ENCODE data around the gene CCDC107. TPM values are rescaled to one million over a fixed set of nuclear protein-coding genes. Genes with fewer than 3 reads are reported as not detected.

CCDC107 gene
- total RNA-seq, result 10.1 and 12.2 TPM in 2 replicates

DNA sequence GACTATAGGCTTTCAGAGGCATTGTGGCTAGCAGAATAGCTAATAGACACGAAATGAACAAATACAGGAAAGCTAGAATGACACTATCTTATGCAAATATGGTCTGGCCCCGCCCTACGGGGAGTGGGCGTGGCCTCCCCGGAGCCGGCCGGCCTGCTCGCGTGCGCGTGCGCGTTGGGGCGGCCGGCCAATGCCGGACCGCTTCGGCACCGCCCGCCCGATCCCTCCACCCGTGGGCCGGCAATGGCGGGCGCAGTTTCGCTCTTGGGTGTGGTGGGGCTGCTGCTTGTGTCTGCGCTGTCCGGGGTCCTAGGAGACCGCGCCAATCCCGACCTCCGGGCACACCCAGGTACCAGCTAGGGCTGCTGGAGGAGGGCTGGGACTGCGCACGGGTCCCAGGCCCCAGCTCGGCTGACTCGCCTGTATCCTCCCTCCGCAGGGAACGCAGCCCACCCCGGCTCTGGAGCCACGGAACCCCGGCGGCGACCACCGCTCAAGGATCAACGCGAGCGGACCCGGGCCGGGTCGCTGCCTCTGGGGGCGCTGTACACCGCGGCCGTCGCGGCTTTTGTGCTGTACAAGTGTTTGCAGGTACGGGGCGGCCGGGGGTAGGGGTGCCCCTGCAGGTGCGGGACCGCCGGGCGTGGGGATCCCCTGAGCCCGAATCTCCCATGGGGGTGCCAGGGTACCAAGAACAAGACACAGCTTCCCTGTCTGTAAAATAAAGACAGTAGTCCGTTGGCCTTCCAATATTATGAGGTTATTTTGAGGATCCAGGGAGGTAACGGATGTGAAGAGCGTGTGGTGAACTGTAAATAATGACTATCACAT is at the start of gene CCDC107:
CCDC107 (plus strand) TSS at position 156 of the 831 bp plus-strand sequence; CDS start at position 244, 88 bp downstream.

GRCh38 chr9:35618325-35618727 is 39.8 kb upstream of the CCDC107 start, which contains the start of gene CD72:
TSS of gene CD72 (minus strand) at chr9:35618413. CDS start at chr9:35618303, 110 bp downstream.

DNA sequence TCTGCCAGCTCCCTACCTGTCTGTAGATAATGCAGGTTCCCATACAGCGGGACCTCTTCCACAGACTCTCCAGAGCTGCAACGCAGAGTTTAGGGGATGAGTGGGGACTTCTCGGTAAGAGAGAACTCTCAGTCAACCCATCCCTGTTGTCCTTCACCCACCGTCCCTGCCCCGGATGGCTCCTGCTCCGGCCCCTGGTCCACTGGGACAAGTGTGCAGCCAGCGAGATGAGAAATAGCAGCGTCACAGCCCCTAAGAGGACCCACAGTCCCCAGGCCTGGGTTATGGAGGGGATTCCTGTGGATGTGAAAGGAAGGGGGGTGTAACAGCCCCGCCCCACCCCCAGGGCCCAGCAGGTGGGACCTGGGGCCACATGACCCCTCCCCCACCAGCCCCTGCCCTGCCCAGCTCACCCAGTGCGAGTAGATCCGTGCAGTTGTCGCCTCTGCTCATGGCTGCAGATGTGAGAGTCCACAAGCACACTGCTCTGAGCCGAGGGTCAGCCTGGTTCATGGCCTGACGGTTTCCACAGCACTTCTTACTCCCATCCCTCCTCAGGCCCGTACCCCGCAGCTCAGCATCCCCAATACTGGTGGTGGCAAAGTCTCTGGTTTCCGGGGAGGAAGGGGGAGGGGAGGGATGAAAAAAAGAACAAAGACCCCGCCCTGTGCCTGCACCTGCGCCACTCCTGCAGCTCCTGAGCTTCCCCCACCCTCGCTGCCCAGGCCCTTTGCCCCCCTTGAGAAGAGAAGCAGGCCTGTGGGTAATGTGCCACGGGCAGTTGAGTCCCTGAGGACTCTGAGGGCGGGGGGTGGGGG is 7.5 kb upstream of the CCDC107 start, which contains the start of gene SIT1:
SIT1 (minus strand) TSS at position 591 of the 818 bp plus-strand sequence; CDS start at position 513, 78 bp downstream.

DNA sequence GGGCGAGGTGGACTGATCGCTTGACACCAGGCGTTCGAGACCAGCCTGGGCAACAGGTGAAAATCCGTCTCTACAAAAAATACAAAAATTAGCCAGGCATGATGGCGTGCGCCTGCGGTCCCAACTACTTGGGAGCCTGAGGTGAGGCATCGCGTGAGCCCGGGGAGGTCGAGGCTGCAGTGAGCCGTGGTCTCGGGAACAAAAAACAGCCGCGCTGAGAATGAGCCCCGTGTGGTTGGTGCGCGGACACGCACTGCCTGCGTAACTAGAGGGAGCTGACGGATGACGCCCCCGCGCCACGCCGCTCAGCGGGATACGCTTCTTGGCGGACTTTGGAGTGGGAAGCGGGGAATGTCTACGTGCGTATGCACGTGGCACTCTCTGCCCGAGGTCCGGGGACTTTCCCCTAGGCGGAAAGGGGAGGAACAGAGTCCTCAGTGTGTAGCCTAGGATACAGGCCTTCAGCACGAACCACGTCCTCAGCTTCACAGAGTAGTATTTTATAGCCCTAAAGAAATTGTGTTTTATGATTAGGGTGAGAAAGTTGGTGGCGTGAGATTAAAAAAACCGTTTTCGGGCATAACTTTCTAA is 451 bp upstream of the CCDC107 start, which contains the start of gene RMRP:
RMRP (minus strand) TSS at position 474 of the 591 bp plus-strand sequence.

DNA sequence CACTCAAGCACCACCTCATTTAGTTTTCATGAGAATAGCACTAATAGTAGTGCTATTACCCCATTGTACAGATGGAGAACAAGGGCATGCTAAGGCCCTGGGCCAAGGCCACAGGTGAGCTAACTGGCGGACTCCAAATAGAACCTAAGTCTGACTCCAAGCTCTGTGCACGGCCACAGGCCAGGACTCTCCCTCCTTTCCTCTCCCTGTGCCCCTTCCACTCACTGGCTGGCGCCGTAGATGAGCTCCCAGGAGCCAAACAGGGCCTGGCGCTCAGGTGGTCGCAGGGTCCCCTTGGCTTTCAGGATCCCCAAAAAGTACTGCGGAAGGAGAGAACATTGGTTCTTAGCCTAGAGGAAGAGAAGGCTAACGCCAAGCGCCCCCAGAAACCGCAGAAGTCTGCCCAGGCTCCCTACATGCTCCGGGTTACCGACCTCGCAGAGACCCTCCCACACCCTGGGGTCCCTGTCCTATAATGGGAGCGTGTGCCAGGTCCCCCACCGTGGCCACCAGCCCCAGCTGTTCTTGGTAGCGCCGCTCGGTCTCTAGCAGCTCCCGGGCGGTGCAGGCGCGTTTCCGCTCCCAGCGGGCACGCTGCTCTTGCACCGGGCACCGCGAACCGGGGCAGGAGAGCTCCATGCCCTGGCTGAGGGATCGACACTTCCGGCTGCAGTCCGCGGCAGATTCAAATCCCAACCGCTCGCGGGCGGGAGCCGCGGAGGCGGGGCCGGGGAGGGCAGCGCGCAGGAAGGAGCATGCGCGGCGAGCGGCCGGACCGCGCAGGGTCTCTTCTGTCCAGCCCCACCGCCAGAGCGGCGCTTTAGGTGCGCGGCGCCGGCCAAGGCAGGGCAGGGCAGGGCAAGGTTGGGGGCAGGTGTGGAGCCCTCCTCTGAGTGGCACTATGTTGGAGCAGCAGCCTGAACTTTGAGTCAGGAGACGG is 6.7 kb downstream of the CCDC107 start, which contains the start of gene ARHGEF39:
ARHGEF39 (minus strand) TSS at position 665 of the 940 bp plus-strand sequence; CDS start at position 639, 26 bp downstream.

GRCh38 chr9:35673132-35674024 is 15.3 kb downstream of the CCDC107 start, which contains the start of gene CA9:
TSS of gene CA9 (plus strand) at chr9:35673928. CDS start at chr9:35673960, 32 bp downstream.

GRCh38 chr9:35689542-35690293 is 31.6 kb downstream of the CCDC107 start, which contains the start of gene TPM2:
TSS of gene TPM2 (minus strand) at chr9:35689925. CDS start at chr9:35689817, 108 bp downstream.

Other genes with a start within 250 kb of the CCDC107 start
- 10.1 and 10.2 TPM in 2 replicates for gene RUSC2, start 168.2 kb upstream of the CCDC107 start, total RNA-seq
- 3.6 and 4.7 TPM in 2 replicates for gene TESK1, start 53.0 kb upstream of the CCDC107 start, total RNA-seq
- gene CD72, start 39.9 kb upstream of the CCDC107 start, total RNA-seq, result not detected in 2 replicates
- not detected in 2 replicates for gene SIT1, start 7.4 kb upstream of the CCDC107 start, total RNA-seq
- 14,209 and 20,786 TPM in 2 replicates for gene RMRP, start 273 bp upstream of the CCDC107 start, total RNA-seq
- 0.97 and 1.5 TPM in 2 replicates for gene ARHGEF39, start 6.9 kb downstream of the CCDC107 start, total RNA-seq
- gene CA9, start 15.6 kb downstream of the CCDC107 start, total RNA-seq, result 0.15 TPM in 1 of 2 replicates, not detected in the other
- 305 and 385 TPM in 2 replicates for gene TPM2, start 31.6 kb downstream of the CCDC107 start, total RNA-seq
- 223 and 265 TPM in 2 replicates for gene TLN1, start 73.9 kb downstream of the CCDC107 start, total RNA-seq
- 41.9 and 64.9 TPM in 2 replicates for gene CREB3, start 74.4 kb downstream of the CCDC107 start, total RNA-seq
- 110 and 138 TPM in 2 replicates for gene GBA2, start 90.9 kb downstream of the CCDC107 start, total RNA-seq
- 10.3 and 14.6 TPM in 2 replicates for gene RGP1, start 91.0 kb downstream of the CCDC107 start, total RNA-seq
- gene MSMP, start 96.0 kb downstream of the CCDC107 start, total RNA-seq, result 91.8 and 187 TPM in 2 replicates
- gene NPR2, start 133.3 kb downstream of the CCDC107 start, total RNA-seq, result 11.4 and 19.5 TPM in 2 replicates
- gene SPAG8, start 154.0 kb downstream of the CCDC107 start, total RNA-seq, result 0.32 TPM in 1 of 2 replicates, not detected in the other
- gene HINT2, start 156.8 kb downstream of the CCDC107 start, total RNA-seq, result 22.1 and 23.6 TPM in 2 replicates
- not detected in 2 replicates for gene FAM221B, start 170.4 kb downstream of the CCDC107 start, total RNA-seq
- under 0.01 and 0.91 TPM in 2 replicates for gene TMEM8B, start 170.9 kb downstream of the CCDC107 start, total RNA-seq
- gene OR13J1, start 212.1 kb downstream of the CCDC107 start, total RNA-seq, result not detected in 2 replicates
- 0.76 and 3.2 TPM in 2 replicates for gene HRCT1, start 247.9 kb downstream of the CCDC107 start, total RNA-seq

Measured in epithelial cell of umbilical artery (primary cell).